Activated naive CD4-positive, alpha-beta T cell treated with Interleukin-2 at 50 U/mL for 16 hours (primary cell): Measurements from ENCODE around the gene COL4A1.

Source experiments
- DNase-seq: peaks from one replicate; pipeline ENCODE4 v3.0.0-alpha.2; 2020

Gene COL4A1

DNA sequence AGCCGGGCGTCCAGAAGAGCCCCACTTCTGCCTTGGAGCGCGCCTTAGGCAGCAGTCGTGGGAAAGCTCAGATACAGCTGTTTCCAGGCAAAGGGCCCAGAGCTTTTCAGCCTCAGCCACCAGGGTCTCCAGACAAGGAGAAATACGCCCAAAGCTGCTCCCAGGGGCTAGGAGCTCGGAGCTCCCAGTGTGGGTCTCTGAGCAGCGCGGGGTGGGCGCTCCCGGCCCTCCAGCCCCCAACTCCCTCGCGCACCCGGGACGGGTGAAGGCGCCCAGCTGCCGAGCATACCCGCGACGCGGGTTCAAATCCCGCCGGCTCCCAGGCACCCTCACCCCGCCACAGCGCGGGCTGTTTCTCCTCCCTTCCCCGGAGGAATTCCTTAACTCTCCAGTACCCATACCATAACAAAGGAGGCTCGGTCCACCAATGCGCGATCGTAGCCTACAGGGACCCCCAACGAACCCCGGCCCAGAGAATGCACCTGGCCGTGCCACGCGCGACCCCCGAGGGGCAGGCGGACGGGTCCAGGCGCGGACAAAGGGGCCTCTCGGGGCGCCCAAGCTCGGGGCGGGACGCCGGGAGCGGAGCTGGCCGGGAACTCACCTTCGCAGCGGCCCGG lies 507 bp downstream of the COL4A1 start:
- no peak for DNase-seq

GRCh38 chr13:110305949-110306339 lies 1.0 kb downstream of the COL4A1 start:
- no peak for DNase-seq

DNA sequence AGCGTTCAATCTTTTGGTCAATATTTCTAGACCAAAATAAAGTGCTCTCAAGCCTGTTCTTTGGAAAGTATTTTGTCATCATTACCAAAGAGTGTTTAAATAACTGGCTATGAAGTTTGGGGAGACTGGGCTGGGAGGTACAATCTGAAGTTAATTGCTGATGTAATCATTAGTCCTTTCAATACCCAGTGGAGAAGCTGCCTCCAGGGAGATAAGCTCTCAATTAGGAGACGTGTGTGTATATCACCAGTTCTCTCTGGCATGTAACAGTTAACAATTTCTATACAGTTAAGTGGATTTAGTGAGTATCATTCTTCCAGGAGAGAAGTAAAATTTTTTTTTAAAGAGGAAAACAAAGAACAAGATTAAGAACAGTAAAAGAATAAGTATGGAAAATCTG lies 1.4 kb downstream of the COL4A1 start:
- DNase-seq: no peak

- no peak for DNase-seq
Observed at GRCh38 chr13:110305001-110305400, 2.0 kb downstream of the COL4A1 start.

- no peak for DNase-seq
Observed at GRCh38 chr13:110304256-110304655, 2.7 kb downstream of the COL4A1 start.

DNA sequence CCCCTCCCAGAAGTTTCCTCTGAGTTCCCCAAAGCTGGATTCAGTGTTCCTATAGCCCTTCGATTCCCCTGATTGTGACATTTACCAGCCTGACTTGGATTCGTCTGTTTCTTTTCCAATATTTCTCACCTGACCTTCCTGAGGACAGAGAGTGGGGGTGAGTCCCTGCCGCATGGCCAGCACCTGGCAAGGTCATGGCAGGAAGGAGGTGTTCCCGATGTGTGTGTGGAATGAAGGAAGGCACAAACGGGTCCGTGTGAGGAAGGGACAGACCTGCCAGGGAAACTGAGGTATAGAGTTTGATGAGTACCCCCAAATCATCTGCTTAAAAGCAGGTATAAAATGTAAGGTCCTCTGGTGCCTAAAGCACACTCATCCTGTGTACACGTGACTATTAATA lies 3.3 kb downstream of the COL4A1 start:
- no peak for DNase-seq

GRCh38 chr13:110302997-110303396 lies 4.0 kb downstream of the COL4A1 start:
- no peak for DNase-seq

- DNase-seq: no peak
Observed at GRCh38 chr13:110301606-110302553, 5.1 kb downstream of the COL4A1 start.

- DNase-seq: no peak
Observed at GRCh38 chr13:110301083-110301482, 5.9 kb downstream of the COL4A1 start.

GRCh38 chr13:110300090-110300815 lies 6.7 kb downstream of the COL4A1 start:
- no peak for DNase-seq

DNA sequence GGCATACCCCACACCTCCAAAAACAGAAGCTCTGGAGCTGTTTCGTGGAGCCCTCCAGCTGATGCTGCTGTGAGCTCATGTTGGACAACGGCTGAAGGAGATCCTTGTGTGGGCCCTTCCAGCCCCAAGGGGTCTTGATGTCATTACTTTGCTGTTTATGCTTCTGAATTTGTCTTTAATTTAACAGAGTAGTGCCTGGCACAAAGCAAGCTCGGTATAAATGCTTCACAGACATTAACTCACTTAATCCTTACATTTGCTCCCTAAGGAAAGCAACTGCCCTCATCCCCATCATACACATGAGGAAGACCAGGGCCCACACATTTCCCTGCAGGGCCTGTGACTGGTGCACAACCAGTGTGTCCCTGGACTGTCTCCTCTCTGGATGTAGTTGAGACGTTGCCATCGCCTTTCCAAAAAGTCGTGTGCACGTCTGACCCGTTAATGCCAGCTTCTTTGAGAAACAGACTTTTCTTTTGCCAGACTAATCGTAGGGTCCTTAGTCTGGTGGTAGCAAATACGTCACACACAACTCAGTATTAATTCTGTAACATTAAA lies 7.6 kb downstream of the COL4A1 start:
- no peak for DNase-seq

GRCh38 chr13:110298505-110299282 lies 8.3 kb downstream of the COL4A1 start:
- no peak for DNase-seq

DNA sequence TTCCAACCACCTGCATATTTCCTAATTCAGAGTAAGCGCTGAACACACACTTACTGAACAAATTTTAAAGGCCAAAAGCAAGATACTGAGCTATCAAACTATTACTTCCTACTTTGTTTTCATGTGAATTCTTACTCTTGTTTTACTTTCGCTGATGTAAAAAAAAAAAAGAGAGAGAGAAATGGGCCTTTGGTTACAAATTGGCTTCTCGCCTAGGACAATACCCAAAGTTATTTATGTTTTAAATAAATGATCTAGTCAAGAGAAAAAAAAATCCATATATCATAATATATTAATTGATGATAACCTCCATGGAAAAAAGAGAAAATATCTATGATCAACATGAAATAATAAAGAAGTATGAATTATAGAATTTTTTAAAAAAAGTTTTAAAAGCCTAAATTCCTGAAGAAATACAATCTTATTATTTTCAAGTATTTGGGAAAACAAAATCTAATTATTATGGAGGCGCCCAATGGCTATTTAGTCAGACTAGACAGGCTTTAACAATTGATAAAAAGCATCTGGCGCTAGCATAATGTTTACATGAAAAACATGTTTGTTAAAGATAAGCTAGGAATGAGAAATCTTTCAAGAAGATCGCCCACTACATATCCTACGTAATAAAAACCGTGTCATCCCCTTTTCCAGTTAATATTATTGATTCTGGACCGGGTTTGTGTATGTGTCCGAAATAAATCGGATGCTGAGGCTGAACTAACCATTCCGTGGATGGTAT lies 9.0 kb downstream of the COL4A1 start:
- no peak for DNase-seq

- DNase-seq: no peak
Observed at GRCh38 chr13:110297011-110297410, 9.9 kb downstream of the COL4A1 start.

DNA sequence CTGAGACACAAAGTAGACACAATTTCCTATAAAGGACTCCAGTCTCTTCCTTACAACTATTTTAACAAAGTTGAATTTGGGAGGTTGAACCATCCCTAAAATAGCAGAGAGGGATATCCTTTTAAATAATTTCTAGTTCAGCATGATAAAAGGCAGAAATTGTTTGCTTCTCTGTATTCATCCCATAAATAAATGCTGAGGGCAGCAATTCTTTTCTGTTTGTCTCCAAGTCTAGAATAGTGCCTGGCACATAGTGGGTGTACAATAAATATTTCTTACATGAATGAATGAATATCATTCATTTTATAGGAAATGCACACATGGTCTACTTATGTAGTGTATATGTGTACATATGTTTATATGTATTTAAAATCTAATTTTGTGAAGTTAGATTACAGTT lies 12.3 kb downstream of the COL4A1 start:
- DNase-seq: no peak

GRCh38 chr13:110294146-110294545 lies 12.8 kb downstream of the COL4A1 start:
- DNase-seq: no peak

GRCh38 chr13:110293649-110294048 lies 13.3 kb downstream of the COL4A1 start:
- DNase-seq: no peak

DNA sequence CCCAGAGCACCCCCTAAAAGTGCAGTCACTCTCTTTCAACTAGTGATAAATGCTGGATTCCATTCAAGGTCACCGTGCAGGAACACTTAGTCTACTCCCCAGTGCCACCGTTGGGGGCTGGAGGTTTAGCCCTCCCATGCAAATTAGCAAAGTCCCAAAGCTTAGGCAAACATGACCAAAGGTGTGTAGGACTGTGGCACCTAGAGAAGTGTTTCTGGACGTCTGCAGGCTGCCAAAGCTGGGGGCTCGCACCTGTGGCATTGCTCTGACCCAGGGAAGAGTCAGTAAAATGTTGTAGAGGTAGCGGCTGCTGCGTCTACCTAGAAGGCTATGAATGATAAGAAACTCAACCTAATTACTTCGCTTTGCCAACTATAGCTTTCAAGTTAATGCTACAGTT lies 13.9 kb downstream of the COL4A1 start:
- no peak for DNase-seq

- no peak for DNase-seq
Observed at GRCh38 chr13:110291286-110291685, 15.7 kb downstream of the COL4A1 start.

DNA sequence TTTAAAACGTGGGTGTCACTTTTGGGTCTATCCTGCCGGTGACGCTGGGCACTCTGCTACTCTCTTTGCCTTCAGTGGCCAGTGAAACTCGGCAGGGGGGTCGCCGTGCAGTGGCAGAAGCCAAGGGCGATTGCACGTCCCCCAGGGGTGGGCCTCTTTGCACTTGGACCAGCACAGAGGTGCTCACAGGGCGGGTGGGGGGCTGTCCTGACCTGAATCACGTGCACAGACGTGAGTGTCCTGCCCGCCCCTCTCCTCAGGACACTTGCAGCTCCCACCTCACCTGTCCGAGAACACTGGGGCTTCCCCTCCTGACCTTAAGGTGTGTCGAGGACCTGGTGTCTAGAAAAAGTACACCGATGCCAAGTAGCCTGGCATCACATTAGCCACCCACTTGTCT lies 16.1 kb downstream of the COL4A1 start:
- no peak for DNase-seq

- no peak for DNase-seq
Observed at GRCh38 chr13:110290153-110290552, 16.8 kb downstream of the COL4A1 start.

GRCh38 chr13:110289661-110290060 lies 17.3 kb downstream of the COL4A1 start:
- DNase-seq: no peak
